Retinal pigment epithelial cell (primary cell): ENCODE data around the gene SIGLEC7.

Source experiments
- DNase-seq: peaks from one replicate; pipeline ENCODE4 v3.0.0-alpha.2; 2010; ENCODE audit warnings: low read depth
- H3K4me3 ChIP-seq: 2 replicates; pipeline ENCODE4 v1.5.1; 2011; ENCODE audit warnings: mild to moderate bottlenecking, low read length, control low read depth, moderate library complexity
- CTCF ChIP-seq: conservative IDR thresholded peaks from 2 replicates; pipeline ENCODE4 v1.5.1; 2011; ENCODE audit warnings: low read depth, low read length, control low read depth, inconsistent platforms

The SIGLEC7 gene

DNA sequence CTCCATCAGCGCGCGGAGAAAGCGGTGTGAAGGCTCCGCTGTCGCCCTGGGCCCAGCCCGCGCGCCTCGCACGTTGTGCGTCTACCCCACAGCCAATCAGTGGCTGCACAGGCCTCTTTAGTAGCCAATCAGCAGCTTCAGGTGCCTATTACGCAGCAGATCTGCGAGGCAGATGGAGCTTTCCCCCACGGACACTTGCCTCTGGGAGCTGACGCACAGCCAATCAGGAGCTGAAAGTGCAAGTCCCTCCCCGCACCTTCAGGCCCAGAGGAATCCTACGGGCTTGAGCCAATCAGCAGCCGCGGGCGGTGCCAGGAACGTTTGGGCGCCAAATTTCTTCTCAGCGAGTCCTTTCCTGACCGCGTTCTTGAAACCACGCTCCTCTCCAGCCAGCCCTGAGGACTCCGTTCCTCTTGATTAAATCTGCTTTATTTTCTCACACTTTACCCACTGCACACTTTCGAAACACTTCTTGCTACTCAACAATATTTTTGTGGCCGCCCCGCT lies 39.9 kb downstream of the SIGLEC7 start:
- TF ChIP-seq CTCF = no peak
- H3K4me3 ChIP-seq = no peak overlapping the region
- DNase-seq = no peak

DNA sequence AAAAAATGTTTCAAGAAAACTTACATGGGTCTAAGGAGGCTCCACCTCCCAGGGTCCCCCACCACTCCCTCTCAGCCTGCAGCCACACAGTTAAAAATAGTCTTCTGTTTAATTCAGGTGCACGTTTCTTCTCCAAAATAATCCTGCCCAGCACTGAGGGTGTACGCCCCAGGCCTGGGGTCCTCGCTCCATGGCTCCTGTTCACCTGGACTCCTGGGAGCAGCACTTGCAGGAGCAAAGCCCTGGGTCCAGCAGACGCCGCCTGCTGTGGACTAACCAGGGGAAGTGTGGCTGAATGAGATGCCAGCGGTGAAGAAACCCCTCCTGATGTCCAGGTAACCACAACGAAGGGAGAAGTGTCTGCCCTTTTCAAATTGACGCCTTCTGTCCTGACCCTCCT lies 41.5 kb downstream of the SIGLEC7 start:
- no peak for TF ChIP-seq CTCF
- H3K4me3 ChIP-seq = no peak overlapping the region
- no peak for DNase-seq

DNA sequence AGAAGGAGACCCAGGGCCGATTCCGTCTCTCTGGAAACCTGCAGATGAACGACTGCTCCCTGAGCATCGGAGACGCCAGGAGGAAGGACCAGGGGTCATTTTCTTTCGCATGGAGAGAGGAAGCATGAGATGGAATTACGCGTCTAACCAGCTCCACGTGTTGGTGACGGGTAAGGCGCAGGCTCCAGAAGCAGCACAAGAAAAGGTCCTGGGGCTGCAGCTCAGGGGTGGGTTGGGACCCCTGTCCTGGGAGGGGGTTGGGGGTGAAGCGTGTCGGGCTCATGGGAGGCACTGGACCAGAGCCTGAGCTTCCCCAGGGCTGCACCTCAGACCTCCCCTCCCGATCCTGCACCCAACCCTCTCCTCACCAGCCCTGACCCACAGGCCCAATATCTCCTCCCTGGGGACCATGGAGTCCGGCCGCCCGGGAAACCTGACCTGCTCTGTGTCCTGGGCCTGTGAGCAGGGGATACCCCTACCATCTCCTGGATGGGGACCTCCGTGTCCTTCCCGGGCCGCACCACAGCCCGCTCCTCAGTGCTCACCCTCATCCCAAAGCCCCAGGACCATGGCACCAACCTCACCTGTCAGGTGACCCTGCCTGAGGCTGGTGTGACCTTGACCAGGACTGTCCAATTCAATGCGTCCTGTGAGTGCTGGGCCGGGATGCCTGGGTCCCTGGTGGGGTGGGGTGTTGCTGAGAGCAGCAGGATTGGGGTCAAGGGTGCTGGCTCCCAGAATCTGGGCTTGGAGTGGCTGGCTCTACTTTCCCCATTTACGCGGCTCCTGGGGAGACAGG lies 43.2 kb downstream of the SIGLEC7 start:
- no peak for DNase-seq
- H3K4me3 ChIP-seq = no peak overlapping the region
- no peak for TF ChIP-seq CTCF

DNA sequence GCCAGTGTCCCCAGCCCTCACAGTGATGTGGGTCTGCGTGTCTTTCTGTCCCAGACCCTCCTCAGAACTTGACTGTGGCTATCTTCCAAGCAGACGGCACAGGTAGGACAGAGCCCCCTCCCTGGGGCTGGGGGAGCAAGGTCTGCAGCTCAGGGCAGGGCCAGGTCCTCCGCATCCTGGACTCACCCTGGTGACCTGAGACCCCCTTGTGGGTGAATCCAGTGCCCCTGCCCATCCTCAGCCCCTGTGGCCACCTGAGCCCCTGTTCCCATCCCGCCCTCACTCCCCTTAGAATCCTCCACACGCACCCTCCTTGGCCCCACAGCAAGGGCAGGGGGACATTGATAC lies 43.7 kb downstream of the SIGLEC7 start:
- no peak for DNase-seq
- TF ChIP-seq CTCF = no peak
- no peak overlapping the region for H3K4me3 ChIP-seq

DNA sequence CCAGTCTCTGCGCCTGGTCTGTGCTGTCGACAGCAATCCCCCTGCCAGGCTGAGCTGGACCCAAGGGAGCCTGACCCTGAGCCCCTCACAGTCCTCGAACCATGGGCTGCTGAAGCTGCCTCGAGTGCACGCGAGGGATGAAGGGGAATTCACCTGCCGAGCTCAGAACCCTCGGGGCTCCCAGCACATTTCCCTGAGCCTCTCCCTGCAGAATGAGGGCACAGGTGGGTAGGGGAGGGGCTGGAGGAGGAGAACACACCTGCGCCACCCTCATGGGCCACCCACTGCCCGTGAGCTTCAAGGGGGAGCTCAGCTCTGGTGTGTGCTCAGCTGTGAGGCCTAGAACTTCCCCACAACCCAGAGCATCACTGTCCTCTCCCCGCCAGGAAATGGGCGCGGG lies 44.2 kb downstream of the SIGLEC7 start:
- no peak overlapping the region for H3K4me3 ChIP-seq
- TF ChIP-seq CTCF = no peak
- DNase-seq = no peak

DNA sequence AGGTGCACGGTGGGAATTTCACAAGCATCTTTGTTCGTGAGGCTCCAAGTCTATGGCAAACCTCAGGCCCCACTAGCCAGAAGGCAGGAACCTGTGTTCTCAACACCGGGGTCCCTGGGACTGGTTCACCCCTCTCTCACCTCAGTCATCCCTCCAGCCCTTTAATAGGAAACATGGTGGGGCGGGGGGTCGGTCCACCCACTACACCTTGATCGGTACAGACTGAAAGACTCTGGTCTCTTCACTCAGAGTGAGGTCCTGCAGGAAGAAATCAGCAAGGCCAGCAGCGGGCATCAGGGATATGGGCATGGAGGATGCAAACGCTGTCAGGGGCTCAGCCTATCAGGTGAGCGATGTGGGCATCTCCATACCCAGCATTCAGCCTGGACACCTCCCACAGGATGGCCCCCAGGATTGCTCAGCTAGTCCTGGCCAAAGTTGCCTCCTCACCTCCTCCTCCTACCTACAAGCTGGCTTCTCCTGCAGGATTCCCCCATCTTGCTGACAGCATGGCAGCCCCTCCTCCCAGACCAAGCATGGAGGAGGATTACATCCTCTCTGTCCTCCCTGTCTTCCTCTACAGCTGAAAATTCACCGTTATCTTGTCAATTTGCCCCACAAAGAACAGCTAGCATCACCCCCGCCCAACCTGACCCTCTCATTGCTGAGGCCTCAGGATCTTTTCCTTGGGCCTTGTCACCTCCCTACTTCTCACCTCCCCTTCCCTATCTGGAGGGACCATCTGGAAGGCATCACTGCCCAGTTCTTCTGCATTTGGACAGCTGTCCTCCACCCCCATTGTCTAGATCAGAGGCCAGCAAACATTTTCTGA lies 45.5 kb downstream of the SIGLEC7 start:
- no peak for DNase-seq
- H3K4me3 ChIP-seq = no peak overlapping the region
- no peak for TF ChIP-seq CTCF

- DNase-seq = no peak
- H3K4me3 ChIP-seq = no peak overlapping the region
- TF ChIP-seq CTCF = no peak
Measured at GRCh38 chr19:51188227-51188559, 46.1 kb downstream of the SIGLEC7 start.
